Coronary artery (tissue), 2 donors: ENCODE data around the gene SOX2.
"Not testable (repeated sequence)": the region's sequence is repeated elsewhere in the genome, so short reads cannot be mapped to it uniquely, and the experiment has no call there.

Experiments
- DNase-seq: peaks from one replicate; pipeline ENCODE4 v3.0.0-alpha.2; 2017; ENCODE audit warnings: low spot score
- H3K27ac ChIP-seq, 2 donors: fragments of 200-600 bp; sonication (generic); one replicate each; pipeline ENCODE4 v1.5.1; 2016 to 2019
- H3K4me3 ChIP-seq: fragments of 200-600 bp; sonication (generic); 2 replicates; pipeline ENCODE4 v1.5.1; 2016; ENCODE audit warnings: mild to moderate bottlenecking, moderate library complexity
- TF ChIP-seq, protein P1 (sequence below): fragments of 200-600 bp; sonication (generic); IDR thresholded peaks from one replicate; pipeline ENCODE4 v1.5.1; 2019; ENCODE audit warnings: antibody characterized with exemption

The SOX2 gene

GRCh38 chr3:181753391-181753790 is 41.7 kb downstream of the SOX2 start:
- TF ChIP-seq, protein P1, sequence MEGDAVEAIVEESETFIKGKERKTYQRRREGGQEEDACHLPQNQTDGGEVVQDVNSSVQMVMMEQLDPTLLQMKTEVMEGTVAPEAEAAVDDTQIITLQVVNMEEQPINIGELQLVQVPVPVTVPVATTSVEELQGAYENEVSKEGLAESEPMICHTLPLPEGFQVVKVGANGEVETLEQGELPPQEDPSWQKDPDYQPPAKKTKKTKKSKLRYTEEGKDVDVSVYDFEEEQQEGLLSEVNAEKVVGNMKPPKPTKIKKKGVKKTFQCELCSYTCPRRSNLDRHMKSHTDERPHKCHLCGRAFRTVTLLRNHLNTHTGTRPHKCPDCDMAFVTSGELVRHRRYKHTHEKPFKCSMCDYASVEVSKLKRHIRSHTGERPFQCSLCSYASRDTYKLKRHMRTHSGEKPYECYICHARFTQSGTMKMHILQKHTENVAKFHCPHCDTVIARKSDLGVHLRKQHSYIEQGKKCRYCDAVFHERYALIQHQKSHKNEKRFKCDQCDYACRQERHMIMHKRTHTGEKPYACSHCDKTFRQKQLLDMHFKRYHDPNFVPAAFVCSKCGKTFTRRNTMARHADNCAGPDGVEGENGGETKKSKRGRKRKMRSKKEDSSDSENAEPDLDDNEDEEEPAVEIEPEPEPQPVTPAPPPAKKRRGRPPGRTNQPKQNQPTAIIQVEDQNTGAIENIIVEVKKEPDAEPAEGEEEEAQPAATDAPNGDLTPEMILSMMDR, result no peak
- Histone ChIP-seq H3K4me3 (no peak overlapping the region), H3K27ac (no peak overlapping the region)
- no peak for DNase-seq

DNA sequence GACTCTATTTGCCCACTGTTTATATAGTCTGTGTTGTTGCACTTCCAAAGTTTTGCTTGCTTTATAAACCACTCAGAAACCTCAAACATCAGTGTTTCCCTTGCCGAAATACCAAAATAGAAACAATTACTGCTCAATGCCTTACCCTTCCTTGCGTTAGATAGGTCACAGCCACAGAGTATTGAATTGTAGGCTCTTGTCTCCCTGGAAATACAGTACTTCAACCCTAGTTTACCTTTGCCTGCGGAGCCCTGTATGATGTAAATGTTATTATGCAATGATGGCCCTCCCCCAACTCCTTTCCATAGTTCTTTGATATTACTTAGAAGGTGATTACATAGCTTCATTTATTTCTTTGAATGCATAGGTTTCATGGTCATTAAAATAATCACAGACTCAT is 44.2 kb downstream of the SOX2 start:
- TF ChIP-seq, protein P1, result no peak
- Histone ChIP-seq H3K4me3 (no peak overlapping the region), H3K27ac (no peak overlapping the region)
- DNase-seq, result no peak

DNA sequence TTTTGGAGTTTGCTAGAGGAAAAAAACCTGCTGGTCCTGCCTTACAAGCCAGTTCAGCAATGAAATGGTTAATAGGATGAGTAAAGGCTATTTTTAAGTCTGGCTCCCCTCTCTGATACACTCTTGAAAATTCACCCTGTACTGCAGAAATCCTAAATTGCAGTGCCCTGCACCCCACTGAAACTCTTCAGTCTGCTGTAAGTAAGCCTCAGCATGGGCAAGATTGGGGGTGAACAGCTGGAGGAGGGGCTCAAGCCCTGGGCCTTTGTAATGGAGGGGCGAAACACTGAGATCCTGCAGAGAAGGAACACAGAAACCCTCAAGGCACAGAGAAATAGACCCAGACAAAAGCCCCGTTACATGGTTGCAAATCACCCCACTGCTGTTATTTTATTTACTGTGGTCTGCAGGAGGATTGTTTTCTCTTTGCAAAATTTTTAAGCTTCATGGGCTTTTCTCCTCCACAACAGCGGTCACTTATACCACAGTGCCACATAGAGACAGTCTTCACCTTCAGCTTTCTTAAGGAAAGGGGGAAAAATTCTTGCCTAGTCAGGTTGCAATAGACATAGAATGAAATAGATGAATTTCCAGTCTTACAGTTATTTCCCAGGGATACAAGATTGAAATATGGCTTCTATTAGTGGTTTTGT is 45.0 kb downstream of the SOX2 start:
- Histone ChIP-seq H3K27ac (no peak overlapping the region), H3K4me3 (no peak overlapping the region)
- DNase-seq, result no peak
- TF ChIP-seq, protein P1, result no peak

DNA sequence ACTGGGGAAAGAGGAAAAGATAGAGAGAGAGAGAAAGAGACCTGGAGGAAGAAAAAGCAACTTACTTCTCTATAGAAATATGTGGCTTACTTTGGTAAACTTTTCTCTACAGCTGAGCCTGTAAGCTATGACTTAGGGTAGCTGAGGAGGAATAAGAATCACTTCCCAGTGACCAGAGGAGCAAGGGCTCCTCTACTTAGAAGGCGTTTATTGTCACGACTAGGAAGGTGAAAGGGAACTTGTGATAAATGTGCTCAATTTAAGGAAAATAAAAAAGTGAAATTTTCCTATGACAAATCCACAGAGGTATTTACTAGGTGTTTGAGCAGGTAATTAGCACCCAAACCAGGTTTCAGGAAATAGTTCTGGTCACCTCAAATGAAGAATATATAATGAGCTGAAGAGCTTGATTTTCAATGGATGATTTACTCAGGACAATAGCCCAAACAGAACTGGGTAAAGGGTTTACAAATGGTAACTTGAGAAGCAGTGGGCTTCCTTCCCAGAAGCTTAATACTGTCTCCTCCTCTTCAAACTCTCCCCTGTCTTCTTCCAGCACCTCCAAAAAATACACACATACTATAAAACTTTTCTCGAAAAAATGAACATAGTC is 46.1 kb downstream of the SOX2 start:
- Histone ChIP-seq H3K4me3 (no peak overlapping the region), H3K27ac (no peak overlapping the region)
- TF ChIP-seq, protein P1, result no peak
- no peak for DNase-seq

DNA sequence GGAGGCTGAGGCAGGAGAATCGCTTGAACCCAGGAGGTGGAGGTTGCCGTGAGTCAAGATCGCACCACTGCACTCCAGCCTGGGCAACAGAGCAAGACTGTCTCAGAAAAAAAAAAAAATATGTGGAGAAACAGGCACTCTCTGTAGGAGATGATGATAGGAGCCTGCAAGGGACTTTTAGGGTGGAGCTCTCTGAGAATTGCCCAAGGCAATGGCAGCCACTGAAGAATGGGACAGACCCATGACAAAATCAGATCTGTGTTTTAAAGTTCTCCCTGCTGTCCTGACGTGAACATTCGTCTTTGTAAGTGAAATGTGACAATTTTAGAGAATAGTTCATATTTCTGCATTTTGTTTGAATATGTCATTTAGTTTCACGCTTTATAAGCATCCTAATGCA is 50.2 kb downstream of the SOX2 start:
- no peak for DNase-seq
- H3K27ac ChIP-seq, result no peak overlapping the region
- no peak overlapping the region for H3K4me3 ChIP-seq
- TF ChIP-seq, protein P1, result no peak

DNA sequence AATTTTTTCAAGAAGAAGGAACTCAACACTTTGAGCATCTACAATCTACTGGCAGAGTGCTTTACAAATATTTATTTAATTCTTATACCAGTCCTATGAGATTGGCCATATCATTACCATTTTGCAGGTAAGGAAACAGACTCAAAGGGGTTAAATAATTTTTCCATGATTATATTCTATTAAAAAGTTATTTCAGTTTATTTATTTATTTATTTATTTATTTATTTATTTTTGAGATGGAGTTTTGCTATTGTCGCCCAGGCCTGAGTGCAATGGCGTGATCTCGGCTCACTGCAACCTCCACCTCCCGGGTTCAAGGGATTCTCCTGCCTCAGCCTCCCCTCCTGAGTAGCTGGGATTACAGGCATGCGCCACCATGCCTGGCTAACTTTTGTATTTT is 52.3 kb downstream of the SOX2 start:
- H3K27ac ChIP-seq, H3K4me3 ChIP-seq, DNase-seq: not testable (repeated sequence)
